ENCODE results near the gene DTX2.
"Not testable (repeated sequence)": the region's sequence is repeated elsewhere in the genome, so short reads cannot be mapped to it uniquely, and the experiment has no call there.

Gene DTX2

GRCh38 chr7:76512941-76513816 is 51.7 kb downstream of the DTX2 start:
- DNase-seq (ENCODE audit: low read depth in 3 of 3), result no peak

GRCh38 chr7:76513817-76514799 is 52.6 kb downstream of the DTX2 start:
- DNase-seq (ENCODE audit: low read depth in 3 of 3), result no peak

GRCh38 chr7:76514926-76515771 is 53.6 kb downstream of the DTX2 start:
- DNase-seq (ENCODE audit: low read depth in 3 of 3), result no peak

GRCh38 chr7:76515999-76516443 is 54.5 kb downstream of the DTX2 start:
- peak in 1 of 3 donors; percentile 23 for DNase-seq (ENCODE audit: low read depth in 3 of 3)

GRCh38 chr7:76516932-76517331 is 55.4 kb downstream of the DTX2 start:
- DNase-seq (ENCODE audit: low read depth in 3 of 3), result not testable (repeated sequence)

GRCh38 chr7:76526183-76526582 is 64.7 kb downstream of the DTX2 start:
- not testable (repeated sequence) for DNase-seq (ENCODE audit: low read depth in 3 of 3)

GRCh38 chr7:76531643-76532042 is 70.1 kb downstream of the DTX2 start:
- not testable (repeated sequence) for DNase-seq (ENCODE audit: low read depth in 3 of 3)

GRCh38 chr7:76543197-76543596 is 81.7 kb downstream of the DTX2 start, which contains the start of gene SPDYE16:
Gene SPDYE16 (minus strand): TSS chr7:76543297. CDS start chr7:76541459, 1,838 bp downstream.
- DNase-seq (ENCODE audit: low read depth in 3 of 3), result not testable (repeated sequence)

GRCh38 chr7:76549025-76549854 is 87.7 kb downstream of the DTX2 start:
- peak; percentile 70 to 85 (median 83) for DNase-seq (ENCODE audit: low read depth in 3 of 3)

GRCh38 chr7:76549855-76550248 is 88.3 kb downstream of the DTX2 start:
- not testable (repeated sequence) for DNase-seq (ENCODE audit: low read depth in 3 of 3)

- not testable (repeated sequence) for DNase-seq (ENCODE audit: low read depth in 3 of 3)
These were observed 90.5 kb downstream of the DTX2 start for GRCh38 chr7:76551992-76552391.
